AG10803 (cell line): Measurements from ENCODE around the gene HSPA12B.

ENCODE experiments used
- DNase-seq: peaks from one replicate; pipeline ENCODE4 v3.0.0; 2010; ENCODE audit warnings: low read depth
- H3K4me3 ChIP-seq: 2 replicates; pipeline ENCODE4 v1.5.1; 2011; ENCODE audit warnings: mild to moderate bottlenecking, low read length, control low read depth
- TF ChIP-seq, protein P1 (sequence below): conservative IDR thresholded peaks from 2 replicates; pipeline ENCODE4 v1.5.1; 2011; ENCODE audit warnings: mild to moderate bottlenecking, low read length, control low read depth, inconsistent platforms

The HSPA12B gene

DNA sequence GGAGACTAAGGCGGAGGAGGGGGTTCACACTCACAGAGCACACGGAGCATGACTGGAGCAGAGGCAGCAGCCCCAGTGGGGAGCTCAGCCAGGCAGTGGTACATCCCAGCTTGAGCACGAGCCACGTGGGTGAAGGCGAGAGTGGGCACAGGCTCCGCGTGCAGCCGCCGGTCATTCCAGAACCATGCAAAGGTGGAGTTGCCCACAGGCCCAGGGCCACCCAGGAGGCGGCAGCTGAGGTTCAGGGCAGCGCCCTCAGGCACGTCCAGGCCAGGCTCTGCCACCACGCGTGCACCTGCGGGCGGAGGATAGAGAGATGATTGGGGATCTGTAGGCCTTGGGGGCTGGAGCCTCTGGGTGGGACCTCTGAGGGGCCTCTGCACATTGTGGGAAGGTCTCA is 41.2 kb upstream of the HSPA12B start:
- no peak for DNase-seq
- no peak overlapping the region for H3K4me3 ChIP-seq
- TF ChIP-seq, protein P1, sequence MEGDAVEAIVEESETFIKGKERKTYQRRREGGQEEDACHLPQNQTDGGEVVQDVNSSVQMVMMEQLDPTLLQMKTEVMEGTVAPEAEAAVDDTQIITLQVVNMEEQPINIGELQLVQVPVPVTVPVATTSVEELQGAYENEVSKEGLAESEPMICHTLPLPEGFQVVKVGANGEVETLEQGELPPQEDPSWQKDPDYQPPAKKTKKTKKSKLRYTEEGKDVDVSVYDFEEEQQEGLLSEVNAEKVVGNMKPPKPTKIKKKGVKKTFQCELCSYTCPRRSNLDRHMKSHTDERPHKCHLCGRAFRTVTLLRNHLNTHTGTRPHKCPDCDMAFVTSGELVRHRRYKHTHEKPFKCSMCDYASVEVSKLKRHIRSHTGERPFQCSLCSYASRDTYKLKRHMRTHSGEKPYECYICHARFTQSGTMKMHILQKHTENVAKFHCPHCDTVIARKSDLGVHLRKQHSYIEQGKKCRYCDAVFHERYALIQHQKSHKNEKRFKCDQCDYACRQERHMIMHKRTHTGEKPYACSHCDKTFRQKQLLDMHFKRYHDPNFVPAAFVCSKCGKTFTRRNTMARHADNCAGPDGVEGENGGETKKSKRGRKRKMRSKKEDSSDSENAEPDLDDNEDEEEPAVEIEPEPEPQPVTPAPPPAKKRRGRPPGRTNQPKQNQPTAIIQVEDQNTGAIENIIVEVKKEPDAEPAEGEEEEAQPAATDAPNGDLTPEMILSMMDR, result no peak

DNA sequence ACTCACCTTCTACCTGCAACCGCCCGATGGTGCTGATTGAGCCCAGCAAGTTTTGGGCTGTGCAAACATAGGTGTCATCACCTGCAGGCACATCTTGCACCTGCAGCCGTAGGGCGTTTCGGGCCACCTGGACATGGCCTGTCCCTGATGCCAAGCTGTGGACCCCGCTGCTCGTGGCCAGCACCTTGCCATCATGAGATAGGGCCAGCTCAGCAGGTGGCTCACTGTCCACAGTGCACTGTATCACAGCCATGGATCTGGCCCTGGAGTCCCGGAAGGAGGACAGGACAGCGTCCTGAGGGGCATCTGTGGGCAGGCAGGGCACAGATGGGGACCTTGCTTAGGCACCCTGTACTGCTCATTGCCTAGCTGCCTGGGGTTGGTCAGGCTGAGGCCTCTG is 40.6 kb upstream of the HSPA12B start:
- TF ChIP-seq, protein P1, result no peak
- no peak overlapping the region for H3K4me3 ChIP-seq

DNA sequence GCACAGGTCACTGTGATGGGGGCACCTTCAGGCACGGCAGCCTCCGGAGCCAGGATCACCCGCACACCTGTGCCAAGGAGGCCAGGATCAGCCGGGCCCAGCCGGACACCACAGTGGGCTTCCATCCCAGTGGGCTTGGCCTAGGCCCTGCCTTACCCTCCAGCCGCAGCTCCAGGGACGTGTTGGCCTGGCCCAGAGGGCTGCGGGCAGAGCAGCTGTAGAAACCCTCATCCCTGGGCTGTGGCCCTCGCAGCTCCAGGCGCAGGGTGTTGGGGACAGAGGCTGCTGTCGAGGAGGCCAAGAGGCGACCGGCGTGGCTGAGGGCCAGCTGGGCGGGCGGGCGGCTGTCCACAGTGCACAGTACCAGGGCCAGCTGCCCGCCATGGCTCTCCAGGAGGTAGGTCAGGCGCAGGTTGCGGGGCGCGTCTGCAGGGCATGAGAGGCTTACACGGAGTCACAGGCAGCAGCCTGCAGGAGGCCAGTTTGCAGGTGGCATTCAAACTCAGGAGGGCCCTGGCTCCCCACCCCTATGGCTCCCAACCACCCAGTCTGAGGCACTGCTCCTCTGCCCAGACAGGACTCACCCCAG is 39.7 kb upstream of the HSPA12B start:
- TF ChIP-seq, protein P1, result no peak
- DNase-seq, result no peak
- H3K4me3 ChIP-seq, result no peak overlapping the region

More for the DNA sequence above, 40.6 kb upstream of the HSPA12B start:
- DNase-seq, result no peak

DNA sequence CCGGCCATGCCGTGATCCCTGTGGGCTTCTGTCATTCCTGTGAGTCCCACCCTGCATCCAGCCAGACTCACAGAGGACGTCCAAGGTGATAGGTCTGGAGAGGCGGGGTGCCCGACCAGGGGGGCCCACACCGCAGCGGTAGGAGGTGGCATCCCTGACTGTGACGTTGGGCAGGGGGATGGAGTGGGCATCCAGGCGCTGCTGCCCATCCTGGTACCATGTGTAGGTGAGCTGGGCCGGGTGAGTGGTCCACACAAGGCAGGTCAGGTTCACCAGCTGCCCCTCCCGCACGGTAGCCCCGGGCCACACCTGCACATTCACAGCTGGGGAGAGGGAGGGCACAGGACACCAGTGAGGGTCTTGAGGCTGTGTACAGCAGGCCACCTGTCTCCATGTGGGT is 39.1 kb upstream of the HSPA12B start:
- TF ChIP-seq, protein P1, result no peak
- DNase-seq, result no peak
- H3K4me3 ChIP-seq, result no peak overlapping the region

DNA sequence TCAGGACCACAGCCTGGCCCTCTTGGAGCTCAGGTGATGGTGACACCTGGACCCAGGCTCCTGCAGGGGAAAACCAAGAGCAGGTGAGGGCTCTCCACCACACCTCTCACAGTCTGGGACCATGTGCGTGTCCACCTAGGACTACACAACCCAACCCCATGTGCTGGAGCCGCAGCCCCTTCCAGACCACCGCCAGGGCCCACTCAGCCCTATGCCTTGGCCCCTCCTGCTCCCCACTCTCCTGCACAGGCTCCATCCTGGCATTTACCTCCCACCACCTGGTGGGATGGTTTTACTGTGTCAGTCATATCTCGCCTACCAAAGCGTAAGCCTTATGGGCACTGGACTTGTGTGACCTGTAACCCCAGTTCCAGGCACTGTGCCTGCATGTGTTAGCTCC is 37.6 kb upstream of the HSPA12B start:
- TF ChIP-seq, protein P1, result no peak
- DNase-seq, result no peak
- H3K4me3 ChIP-seq, result no peak overlapping the region

DNA sequence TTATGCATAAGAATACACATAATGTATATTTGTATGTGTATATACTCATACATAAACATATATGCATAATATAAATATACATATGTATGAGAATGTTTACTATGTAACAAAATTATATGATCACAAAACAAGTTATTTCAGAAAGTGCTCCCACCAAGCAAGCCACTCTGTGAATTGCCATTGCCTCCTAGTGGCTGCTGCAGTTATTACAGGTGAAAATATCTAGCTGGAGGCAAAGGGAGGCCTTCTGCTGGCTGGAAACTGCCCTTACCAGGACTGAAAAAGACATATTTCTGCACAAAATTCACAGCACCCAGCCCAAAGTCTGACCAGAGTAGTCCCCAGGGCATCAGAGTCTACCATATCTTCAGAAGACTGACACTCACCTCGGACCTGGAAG is 36.3 kb upstream of the HSPA12B start:
- DNase-seq, result no peak
- TF ChIP-seq, protein P1, result peak; percentile 56
- no peak overlapping the region for H3K4me3 ChIP-seq

DNA sequence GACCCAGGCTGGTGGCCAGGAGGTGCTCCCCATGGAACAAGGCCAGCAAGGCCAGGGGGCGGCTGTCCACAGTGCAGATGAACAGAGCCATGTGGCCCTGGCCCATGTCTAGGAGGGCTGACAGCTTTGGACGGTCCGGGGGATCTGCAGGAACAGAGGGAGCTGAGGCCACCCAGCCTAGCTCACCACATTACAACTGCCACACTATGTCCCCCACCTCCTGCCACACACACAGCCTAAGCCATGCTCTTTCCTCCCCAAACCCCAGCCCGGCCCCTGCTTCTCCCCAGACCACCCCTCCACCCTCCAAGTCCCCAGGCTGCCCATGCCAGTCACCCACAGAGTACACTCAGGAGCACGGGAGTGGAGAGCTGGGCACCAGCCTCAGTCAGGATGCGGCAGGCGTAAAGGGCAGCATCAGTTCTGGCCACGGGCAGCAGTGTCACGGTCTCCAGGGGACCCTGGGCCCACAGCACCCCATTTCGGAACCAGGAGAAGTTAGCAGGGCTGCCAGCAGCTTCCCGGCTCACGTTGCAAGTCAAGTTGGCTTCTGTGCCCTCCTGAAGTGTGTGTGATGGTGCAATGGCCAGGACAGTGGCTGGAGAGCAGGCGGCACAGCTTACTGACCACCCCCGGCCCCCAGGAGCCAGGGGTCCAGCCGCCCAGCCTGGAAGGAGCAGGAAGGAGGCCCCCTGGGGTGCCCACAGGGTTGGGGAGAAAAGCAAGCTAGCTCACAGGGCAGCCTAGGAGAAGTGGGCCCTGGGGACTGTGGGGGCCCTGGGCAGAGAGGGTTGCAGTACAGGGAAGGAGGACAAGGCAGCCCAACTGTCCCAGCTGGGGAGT is 35.5 kb upstream of the HSPA12B start:
- TF ChIP-seq, protein P1, result no peak
- no peak overlapping the region for H3K4me3 ChIP-seq
- no peak for DNase-seq
